ENCODE measurements around the gene ARL3. TPM values are rescaled to one million over a fixed set of nuclear protein-coding genes. Genes with fewer than 3 reads are reported as not detected.

Gene ARL3
- total RNA-seq, 1 experiment from 2014 or later, result 16.5 TPM

DNA sequence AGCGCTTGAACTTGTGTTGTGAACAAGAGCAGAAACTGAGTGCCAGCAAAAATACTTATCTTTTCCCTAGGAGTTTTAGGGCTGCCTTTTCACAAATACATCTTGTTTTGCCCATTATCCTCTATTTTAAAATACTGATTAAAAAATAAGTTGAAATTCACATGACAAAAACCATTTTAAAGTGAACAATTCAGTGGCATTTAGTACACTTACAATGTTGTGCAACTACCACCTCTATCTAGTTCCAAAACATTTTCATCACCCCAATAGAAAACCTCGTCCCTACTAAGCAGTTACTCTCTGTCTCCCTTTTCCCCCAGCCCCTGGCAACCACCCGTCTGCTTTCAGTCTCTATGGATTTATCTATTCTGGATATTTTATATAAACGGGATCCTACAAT lies 31.0 kb upstream of the ARL3 start:
- Histone ChIP-seq H3K9ac (ENCODE audit: extremely low read depth, insufficient read length, low read length) (no peak overlapping the region), H3K27me3 (ENCODE audit: insufficient read depth, low read length) (no peaks in the 10 kb centered on the region), H3K27ac (ENCODE audit: insufficient read length, low read depth, low read length) (no peak overlapping the region), H4K5ac (ENCODE audit: insufficient read length, low read depth, low read length) (no peak overlapping the region), H2BK20ac (ENCODE audit: low read depth, low read length, poor library complexity, severe bottlenecking) (no peak overlapping the region), H3K79me1 (ENCODE audit: insufficient read depth, low read depth, low read length, poor library complexity, severe bottlenecking) (no peaks in the 10 kb centered on the region), H3K23ac (ENCODE audit: insufficient read length, low read depth, low read length) (no peak overlapping the region), H3K79me2 (ENCODE audit: insufficient read depth, low read length) (no peaks in the 10 kb centered on the region; the same call in 1 of the 2 replicates), H3K4ac (ENCODE audit: low read depth, low read length) (no peak overlapping the region), H3K4me1 (ENCODE audit: insufficient read depth, low read length) (peaks cover 4% of the 10 kb centered on the region; the same call in 1 of the 2 replicates), H2BK120ac (ENCODE audit: low read depth, low read length, poor library complexity, severe bottlenecking) (no peak overlapping the region), H2BK15ac (ENCODE audit: low read depth, low read length) (no peak overlapping the region), H4K20me1 (ENCODE audit: control insufficient read depth, insufficient read depth, insufficient read length) (no peaks in the 10 kb centered on the region), H3K14ac (ENCODE audit: insufficient read depth, low read length) (no peak overlapping the region), H4K91ac (ENCODE audit: insufficient read length, low read depth, low read length) (no peak overlapping the region), H2AK5ac (ENCODE audit: insufficient read length, low read length) (no peak overlapping the region), H3K9me3 (ENCODE audit: control insufficient read depth, low read depth, low read length) (no peaks in the 10 kb centered on the region), H4K8ac (replicated peaks; ENCODE audit: insufficient read length, low read depth, low read length) (no peak overlapping the region), H3K18ac (ENCODE audit: insufficient read length, low read depth, low read length) (no peak overlapping the region), H2BK12ac (ENCODE audit: insufficient read length, low read depth, low read length) (no peak overlapping the region), H3K56ac (ENCODE audit: insufficient read length, low read depth, low read length) (no peak overlapping the region), H3T11ph (ENCODE audit: low read length) (no peak overlapping the region), H3K4me2 (ENCODE audit: insufficient read depth, insufficient read length, low read length) (no peak overlapping the region), H2BK5ac (ENCODE audit: insufficient read length, low read length) (no peak overlapping the region), H2AFZ (ENCODE audit: low read length) (no peak overlapping the region), H3K23me2 (ENCODE audit: insufficient read length, low read depth, low read length, poor library complexity, severe bottlenecking) (peaks cover 10% of the 10 kb centered on the region)
- TF ChIP-seq, protein P1, sequence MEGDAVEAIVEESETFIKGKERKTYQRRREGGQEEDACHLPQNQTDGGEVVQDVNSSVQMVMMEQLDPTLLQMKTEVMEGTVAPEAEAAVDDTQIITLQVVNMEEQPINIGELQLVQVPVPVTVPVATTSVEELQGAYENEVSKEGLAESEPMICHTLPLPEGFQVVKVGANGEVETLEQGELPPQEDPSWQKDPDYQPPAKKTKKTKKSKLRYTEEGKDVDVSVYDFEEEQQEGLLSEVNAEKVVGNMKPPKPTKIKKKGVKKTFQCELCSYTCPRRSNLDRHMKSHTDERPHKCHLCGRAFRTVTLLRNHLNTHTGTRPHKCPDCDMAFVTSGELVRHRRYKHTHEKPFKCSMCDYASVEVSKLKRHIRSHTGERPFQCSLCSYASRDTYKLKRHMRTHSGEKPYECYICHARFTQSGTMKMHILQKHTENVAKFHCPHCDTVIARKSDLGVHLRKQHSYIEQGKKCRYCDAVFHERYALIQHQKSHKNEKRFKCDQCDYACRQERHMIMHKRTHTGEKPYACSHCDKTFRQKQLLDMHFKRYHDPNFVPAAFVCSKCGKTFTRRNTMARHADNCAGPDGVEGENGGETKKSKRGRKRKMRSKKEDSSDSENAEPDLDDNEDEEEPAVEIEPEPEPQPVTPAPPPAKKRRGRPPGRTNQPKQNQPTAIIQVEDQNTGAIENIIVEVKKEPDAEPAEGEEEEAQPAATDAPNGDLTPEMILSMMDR (conservative IDR thresholded peaks at IDR 0.05), result no peak
- no peak for DNase-seq
- peaks cover 26 to 31% of the 10 kb centered on the region in 2 experiments for H3K4me1 Mint-ChIP-seq
- peaks cover 0 to 3% of the 10 kb centered on the region in 2 experiments; a peak in 1 of 5 replicates for H3K9me3 Mint-ChIP-seq
- peak overlapping the region; percentile 91 to 92 for H3K4me3 Mint-ChIP-seq
- peaks cover 2% of the 10 kb centered on the region for H3K27me3 Mint-ChIP-seq (ENCODE audit: low read depth)
- WGBS (ENCODE audit: extremely low coverage, insufficient read length, low lambda C conversion rate), result no CpG with 5 or more reads among the region's 4 CpGs
- no peak overlapping the region for H3K27ac Mint-ChIP-seq
- peaks cover 0 to 2% (median 0%) of the 10 kb centered on the region in 3 experiments; a peak in 2 of 7 replicates for H3K36me3 Mint-ChIP-seq (ENCODE audit: insufficient read depth in 1 of 3, low read depth in 3 of 3)
